NOMO-1 (cell line): Measurements from ENCODE around the gene TEX261.
"Not testable (repeated sequence)": the region's sequence is repeated elsewhere in the genome, so short reads cannot be mapped to it uniquely, and the experiment has no call there.

Source experiments
- DNase-seq, 2 experiments: peaks; one replicate each; lab custom pipeline; 2025; ENCODE audit not compliant: unreplicated experiment in 2 of 2; lab: John Stamatoyannopoulos, UW

The TEX261 gene

DNA sequence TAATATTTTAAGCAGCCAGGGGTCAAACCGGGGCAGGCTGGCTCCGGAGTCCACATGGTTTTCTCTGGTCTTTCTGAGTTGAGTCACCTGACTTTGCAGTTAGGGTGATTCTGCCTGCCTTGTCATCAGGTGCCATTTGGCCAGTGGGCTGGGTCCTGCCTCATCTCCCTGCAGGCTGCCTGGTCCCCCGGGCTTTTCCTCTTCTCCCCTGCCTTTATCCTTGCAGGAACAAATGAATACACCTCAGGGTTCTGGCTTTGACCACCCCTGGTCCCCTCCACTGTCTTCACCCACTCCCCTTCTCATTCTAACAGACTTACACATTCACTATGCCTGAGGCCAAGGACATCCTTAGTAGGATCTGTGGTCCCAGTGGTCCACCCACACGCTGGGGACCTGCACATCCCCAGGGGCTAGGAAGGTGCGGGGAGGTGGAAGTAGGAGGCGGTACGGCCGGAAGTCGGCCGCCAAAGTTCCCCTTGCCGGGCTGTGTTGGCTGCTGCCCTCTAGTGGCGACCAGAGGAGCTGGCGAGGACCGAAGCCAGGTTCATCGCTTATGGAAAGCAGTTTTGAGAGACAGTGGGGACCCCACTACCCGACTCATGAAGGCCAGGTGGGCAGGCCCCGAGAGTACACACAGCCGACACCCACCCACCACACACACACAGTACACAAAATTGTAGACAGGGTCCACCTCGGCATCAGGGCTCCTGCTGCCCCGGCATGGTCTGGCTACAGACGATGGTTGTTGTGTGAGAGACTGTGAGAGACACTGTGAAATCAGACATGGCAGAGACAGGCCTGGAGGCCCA, 6.3 kb upstream of the TEX261 start:
- DNase-seq: peak; percentile 36 to 51

DNA sequence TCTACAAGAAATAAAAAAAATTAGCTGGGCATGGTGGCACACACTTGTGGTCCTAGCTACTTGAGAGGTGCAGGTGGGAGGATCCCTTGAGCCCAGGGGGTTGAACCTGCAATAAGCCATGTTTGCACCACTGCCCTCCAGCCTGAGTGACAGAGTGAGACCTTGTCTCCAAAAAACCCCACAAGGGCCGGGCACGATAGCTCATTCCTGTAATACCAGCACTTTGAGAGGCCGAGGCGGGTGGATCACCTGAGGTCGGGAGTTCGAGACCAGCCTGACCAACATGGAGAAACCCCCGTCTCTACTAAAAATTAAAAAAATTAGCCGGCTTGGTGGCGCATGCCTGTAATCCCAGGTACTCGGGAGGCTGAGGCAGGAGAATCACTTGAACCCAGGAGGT, 5.3 kb upstream of the TEX261 start:
- not testable (repeated sequence) for DNase-seq

DNA sequence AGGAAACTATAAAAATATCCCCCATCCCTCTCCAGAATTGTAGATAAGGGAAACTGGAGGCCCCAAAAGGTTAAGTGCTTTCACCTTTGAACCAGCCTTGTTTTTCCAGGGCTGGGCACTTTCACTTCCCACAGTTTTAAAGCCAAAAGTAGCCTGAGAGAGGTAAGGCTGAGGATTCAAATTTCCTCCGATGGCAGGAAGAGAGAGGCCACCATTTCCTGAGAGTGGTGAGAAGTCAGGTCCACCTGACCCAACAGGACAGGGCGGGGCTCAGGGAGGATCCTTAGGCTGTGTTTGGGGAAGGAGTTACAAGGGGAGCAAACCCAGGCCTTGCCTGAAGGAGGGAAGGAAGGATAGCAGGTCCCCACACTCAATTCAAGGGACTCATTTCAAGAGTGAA, 4.7 kb upstream of the TEX261 start:
- peak; percentile 39 to 47 for DNase-seq

DNA sequence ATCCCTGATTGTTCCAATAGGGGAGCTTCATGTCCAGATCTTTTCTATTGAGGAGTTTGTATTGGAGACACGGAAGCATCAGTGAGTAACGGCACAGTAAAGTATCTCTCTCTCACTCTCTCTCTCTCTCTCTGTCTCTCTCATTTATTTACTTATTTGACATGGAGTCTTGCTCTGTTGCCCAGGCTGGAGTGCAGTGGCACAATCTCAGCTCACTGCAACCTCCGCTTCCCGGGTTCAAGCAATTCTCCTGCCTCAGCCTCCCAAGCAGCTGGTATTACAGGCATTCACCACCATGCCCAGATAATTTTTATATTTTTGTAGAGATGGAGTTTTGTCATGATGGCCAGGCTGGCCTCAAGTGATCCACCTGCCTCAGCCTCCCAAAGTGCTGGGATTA, 4.2 kb upstream of the TEX261 start:
- not testable (repeated sequence) for DNase-seq

DNA sequence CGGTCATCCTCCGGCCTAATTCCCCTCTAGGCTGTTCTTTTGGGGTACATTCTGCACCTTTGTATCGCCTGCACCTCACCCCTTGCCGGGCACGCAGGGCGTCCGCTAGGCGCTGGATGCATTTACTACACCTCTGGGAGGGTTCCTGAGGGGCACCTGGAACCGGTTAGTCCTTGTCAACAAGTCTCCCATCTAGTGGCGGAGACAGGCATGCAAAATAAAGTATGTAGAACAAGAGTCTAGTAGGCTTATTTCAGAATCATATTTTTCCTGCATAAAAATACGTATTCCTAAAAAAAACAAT, 705 bp upstream of the TEX261 start:
- DNase-seq: peak; percentile 26 to 36

DNA sequence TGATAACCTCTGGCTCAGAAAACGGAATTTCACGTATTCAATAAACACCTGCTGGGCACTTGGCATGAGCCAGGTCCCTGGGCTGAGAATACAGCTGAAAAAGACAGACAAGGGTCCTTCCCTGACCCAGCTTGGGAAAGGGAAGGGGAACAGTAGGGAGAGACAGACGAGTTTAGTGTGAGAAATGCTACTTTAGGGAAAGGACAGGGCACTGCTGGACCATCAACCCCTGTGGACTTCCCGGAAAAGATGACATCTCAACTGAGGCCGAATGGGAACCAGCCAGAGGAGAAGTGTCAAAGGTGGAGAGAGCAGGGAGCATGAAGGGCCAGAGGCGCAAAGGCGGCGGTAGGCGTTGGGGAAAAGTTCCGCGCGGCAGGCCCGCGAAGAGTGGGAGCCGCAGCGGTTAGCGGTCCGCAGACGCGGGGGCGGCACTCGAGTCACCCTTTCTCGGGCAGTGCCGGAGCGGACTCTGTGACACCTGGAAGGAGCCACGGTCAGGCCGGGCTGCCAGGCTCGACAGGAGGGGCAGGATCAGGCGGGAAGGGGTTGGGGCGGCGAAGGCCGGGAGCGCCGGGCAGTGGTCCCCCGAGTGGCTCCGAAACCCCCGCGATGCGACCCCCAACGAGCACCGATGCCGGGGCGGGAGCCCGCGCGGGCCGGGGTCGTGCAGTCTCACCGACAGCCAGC, 519 bp downstream of the TEX261 start:
- peak in 1 of 2 experiments; percentile 30 for DNase-seq

DNA sequence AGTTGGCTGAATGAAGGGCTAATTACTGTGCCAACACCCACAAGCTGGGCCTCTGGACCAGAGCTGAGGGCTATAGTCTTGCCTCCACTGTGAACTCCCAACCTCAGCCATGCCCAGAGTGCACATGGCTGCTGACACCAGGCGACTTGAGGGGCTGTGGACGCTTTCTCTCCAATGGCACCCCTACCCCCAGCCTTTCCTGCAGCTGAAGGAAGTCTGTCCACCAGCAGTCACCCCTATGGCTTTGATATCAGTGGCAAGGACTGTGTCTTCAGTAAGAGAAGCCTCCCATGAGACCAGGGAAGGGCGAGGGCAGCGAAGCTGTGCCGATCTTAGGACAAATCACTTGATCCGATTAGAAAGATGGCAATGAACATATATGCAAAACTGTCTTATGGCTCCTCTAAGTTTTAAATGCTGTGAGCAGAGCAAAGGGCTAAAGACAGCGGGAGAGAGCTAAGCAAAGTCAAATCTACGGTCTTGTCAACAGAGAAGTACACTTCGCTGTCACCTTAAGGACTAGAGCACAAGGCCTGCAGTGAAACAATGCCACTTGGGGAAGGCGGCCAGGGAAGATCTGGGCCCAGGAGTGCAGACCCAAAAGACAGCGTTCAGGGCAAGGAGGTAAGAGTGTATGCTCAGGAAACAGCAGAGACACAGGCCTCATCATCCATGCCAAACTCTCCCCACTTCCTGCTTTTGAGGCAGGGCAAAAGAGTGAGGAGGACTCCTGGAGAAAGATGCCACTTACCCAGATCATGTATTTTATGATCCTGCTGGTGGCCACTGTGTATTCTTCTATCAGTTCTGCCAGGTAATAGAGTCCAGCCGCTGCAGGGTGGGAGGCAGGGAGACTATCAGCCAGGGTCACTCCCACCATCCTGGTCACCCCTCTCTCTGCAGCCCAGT, 1.5 kb downstream of the TEX261 start:
- DNase-seq: peak in 1 of 2 experiments; percentile 4

DNA sequence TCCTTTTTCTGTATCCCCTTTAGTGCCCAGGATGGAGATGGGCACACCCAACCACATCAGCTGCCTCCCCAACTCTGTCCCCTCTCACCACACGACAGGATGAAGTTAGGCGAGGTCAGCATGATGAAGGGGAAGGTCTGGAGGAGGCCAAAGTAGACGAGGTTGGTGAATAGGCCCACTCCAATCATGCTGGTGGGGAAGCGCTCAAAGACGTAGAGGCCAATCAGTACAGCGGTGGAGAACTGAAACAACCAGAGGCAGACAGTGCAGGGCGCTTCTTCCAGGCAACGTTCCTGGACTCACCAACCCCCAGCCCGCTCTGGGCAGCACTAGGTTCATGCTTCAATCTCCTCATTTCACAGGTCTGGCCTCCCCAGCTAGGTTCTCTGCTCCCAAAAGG, 2.9 kb downstream of the TEX261 start:
- DNase-seq: no peak

DNA sequence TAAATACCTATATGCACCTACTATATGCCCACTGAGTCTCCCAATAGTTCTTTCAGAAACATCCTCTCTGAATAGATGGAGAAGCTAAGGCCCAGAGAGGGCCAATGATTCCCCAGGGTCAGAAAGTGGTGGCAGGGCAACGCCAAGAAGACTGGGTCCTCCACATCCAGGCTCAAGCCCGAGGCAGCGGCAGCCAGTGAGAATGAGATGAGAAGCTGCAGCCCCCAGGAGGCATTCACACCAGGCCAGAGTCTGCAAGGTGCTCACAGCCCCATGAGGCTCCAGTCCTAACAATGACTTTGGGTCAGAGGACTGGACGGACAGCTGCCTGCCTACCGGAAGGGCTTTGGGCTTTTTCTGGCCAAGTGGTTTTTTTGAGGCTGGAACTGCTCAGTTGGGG, 3.5 kb downstream of the TEX261 start:
- no peak for DNase-seq

DNA sequence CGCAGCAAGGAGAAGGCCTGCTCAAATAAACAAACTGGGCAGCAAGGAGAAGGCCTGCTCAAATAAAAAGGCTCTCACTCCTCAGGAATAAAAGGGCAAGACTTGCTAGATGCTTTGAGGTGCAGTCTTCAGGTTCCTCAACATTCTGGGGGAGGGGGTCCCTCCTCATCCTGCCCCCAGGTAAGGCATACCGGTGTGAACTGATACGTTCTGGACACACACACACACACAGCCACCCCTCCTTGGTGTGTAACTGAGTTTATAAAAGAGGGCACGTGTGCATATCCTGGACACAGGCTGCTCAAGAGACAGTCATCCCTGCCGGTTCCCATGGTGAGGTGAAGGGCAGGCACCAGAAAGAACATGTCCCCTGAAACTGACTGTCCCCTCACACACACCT, 4.5 kb downstream of the TEX261 start:
- DNase-seq: no peak

DNA sequence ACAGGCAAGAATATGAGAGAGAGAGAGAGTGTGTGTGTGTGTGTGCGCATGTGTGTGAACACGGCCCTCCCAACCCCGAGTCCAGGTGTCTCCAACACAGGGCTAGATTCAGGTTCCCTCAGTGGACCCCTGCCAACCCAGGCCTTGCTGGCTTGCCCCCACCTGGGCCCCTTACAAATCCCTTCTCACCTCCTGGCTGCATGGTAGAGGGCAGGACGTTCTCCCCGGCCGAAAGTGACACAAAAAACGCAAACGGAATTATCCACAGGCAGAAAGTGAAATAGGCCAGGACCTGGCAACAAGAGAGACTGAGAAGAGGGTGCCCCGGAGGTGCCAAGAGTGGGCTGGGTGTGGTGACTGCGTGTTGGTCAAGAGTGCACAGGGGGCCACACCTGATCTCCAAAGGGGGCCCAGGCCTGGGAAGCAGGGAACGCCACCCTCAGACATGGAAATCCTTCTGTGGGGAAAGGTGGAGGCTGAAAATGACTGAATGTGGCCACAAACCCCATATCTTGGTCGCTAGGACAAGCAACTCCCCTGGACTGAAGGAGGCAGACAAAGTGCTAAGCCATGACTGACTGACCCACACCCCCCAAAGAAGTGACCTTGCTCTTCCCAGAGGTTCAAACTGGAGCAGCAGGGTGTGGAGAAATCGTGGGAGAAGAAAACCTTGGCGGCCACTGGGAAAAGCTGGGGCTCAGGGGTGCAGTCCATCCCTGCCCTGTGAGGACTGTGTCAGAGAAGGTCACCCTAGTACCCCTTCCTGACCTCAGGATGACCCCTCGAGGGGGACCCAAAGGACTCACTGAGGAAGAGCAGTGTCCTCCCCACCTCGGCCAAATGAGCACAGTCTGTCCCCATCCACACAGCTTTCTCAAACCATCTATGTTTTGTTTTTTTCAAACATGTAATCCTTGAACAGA, 5.7 kb downstream of the TEX261 start:
- DNase-seq: no peak

DNA sequence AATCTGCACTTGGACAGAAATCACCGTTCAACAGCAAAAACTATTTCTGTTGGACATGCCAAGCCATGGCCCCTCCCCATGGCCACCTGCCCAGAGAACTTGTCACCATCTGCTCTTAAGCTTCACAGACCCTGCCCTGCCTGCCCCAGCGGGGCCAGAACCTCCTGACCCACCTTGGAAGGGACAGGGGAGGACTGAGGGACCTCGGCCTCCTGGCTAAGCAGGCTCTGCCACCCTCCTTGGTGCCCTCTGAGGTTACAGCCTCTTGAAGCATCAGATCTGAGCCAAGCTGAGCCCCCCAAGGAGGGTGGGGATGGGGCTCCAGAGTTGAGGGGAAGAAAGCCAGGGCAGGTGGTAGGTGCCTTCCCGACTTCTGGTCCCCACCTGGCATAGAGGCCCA, 6.5 kb downstream of the TEX261 start:
- no peak for DNase-seq

DNA sequence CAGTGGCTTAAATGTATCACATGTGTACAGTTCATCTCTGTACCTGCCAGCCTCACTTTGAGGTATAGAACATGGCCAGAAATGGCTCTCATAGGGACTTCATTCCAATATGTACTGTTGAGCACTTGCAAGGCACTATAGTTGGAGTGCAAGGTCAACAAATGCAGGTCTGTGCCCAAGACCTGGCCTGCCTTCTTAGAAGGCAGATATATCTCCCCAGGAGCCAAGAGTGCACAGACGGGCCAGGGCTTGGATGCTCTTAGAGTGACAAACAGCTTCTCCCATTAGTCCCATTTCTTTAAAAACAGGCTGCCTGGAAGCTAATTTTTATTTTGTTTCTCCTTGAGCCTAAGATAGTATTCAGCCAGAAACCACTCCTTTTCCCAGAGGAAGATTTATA, 7.3 kb downstream of the TEX261 start:
- no peak for DNase-seq

DNA sequence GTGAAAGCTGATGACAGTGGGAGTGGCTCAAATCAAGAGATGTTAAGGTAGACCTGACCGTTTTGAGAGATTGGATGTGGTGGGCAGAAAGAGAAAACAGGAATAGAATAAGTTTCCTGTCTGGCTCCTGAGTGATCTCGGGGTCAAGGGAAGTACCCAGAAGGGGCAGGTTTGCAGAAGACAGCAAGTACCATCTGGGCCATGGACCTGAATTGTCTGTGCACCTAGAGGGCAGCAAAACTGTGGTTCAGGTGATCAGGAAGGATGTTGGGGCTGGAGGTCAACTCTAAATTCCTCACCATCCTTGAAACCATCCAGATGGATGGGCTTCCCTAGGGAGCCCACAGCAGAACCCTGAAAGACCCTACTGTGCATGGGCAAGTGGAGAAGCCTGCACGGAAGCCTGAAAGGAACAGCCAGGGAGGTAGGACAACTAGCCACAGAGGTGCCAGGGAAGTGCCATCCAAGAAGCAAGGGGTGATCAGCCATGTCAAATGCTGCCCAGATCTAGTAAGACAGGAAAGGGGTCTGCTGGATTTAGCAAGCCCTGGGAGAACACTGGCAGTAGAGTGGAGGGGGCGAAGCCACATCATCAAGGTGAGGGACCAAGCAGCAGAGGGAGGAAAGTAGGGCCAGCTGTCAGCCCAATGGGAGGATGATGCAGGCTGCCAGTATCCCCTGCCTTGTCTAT, 8.0 kb downstream of the TEX261 start:
- no peak for DNase-seq

DNA sequence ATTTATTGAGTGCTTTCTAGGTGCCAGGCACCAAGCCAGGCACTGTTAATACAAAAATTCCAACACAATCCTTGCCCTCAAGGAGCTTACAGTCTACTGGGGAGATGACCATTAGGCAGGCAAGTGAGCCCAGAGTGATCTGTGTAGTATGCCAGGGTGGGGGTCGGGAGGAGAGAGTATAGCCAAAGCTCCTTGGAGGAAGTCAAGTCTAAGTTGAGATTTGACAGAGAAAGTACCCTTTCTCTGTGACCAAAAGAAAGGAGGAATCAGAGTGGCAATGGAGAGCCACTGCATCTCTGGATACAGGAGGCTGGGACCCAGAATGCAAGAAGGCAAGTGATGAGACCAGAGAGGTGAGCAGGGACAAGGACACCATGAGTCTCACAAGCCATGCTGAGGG, 8.7 kb downstream of the TEX261 start:
- no peak for DNase-seq

DNA sequence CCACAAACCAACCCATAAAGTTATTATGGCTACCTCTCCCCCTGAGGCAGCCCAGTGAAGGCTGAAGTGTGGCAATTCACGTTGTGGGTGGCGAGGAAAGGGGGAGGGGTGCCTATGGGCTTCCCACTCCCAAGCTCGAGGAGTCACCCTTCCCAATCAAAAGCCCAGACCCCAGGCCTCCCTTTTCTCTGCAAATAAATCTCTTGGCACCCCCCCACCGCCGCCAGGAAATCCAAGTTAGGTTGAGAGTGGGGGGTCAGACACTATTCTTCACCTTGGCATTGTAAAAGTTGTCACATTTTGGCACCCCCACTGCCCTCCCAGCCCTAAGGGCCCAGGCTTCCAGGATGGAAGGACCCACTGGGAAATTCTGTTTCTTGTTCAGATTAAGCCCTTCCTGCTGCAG, 9.4 kb downstream of the TEX261 start:
- DNase-seq: no peak

DNA sequence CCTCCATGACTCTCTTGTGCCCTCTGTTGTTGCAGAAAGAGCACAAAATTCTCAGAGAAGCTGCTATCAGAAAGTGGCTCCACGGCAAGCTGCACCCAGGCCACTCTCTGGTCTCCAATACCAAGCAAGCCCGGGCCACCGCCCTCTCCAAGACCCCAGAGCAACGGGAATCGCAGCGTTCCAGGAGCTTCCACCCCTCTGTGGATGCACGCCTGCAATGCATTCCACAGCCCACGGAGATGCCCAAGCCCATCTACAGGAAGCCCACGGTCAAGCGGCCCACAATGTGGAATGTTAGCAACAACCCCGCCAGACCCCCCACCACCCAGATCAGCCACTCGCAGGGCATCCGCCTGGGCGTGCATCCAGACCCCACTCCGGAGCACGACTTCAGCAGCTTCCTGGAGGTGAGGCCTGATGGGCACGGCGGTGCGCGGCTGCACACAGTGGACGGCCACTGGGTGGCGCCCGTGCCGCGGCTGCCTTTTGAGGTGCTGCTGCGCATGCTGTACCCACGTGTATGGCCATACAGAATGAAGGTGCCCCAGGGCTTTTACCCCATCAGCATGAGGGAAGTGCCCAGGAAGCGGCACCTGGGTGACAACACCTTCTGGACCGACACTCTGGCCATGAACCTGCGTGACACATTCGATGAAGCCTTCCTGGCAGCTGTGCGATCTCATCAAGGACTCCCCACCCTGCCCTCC, 9.9 kb downstream of the TEX261 start:
- DNase-seq: peak; percentile 33 to 41

DNA sequence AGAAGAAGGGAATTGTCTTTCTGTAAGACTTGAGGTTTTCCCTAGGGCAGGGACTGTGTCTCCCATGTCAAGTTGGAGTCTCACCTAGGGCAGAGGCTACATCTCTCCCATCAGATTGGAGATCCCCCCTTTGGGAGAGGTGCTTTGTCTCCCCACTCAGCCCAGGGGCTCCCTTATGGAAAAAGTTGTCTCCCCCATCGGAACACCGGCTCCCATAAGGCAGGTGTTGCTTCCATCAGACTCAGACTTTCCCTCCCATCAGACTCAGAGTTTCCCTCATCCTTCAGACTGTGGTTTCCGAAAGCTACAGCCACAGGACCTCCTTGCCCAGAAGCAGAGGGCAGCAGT, 10.5 kb downstream of the TEX261 start:
- no peak for DNase-seq

DNA sequence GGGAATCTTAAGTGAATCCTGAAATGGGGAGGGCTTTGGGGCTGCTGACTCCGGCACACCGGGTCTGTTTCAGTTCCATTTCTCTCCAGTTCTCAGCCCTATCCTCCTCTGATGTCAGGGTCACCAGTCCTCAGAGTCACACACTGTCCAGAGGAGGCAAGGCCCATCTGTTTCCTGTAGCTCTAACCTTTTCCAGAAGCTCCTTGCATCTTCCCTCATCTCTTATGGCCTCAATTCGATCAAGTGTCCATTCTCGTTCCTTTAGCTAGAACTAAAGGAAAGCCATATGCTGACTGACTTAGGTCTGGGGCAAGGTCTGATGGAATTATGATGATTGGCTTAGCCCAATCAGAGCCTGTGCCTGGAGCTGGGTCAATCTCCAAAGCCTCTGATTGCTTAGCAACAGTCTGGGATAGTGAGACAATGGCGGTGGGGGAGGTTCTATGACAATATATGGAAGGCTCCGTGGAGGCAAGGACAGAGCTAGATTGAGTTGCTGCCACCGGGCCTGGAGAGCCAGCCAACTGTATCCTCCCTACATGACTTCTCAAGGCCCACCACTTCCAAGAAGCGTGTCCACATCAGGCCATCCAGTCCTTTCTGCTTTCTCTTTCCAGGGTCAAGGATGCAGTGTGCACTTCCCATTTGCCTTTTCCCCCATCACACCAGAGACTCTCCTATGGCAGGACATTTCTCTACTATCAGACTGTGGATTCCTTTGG, 11.0 kb downstream of the TEX261 start:
- DNase-seq: no peak
